Activated T-cell treated with anti-CD3 and anti-CD28 coated beads, Interleukin-2, amount 50 U/mL, for 72 hours (primary cell): ENCODE results near the gene RELN. TPM values are rescaled to one million over a fixed set of nuclear protein-coding genes. Genes with fewer than 3 reads are reported as not detected.

Experiments used
- ATAC-seq, 2 donors: fragments of 150-1000 bp; cut with Tn5 transposase; replicated peaks in 1 of 2; 2 replicates each; pipeline ENCODE4 v1.10.0; 2021; ENCODE audit warnings: moderate library complexity in 2 of 2, mild to moderate bottlenecking in 1 of 2
- DNase-seq, 2 donors: peaks; one replicate each; pipeline ENCODE4 v3.0.0; 2021 to 2022; ENCODE audit warnings: mixed read lengths in 1 of 2
- H3K27ac Mint-ChIP-seq: one replicate; pipeline ENCODE4 v1.8.0; 2022; ENCODE audit warnings: mild to moderate bottlenecking, moderate library complexity, mixed read lengths
- H3K27me3 Mint-ChIP-seq: one replicate; pipeline ENCODE4 v1.8.0; 2022; ENCODE audit warnings: low read depth, mixed read lengths
- H3K36me3 Mint-ChIP-seq, 2 donors: one replicate each; pipeline ENCODE4 v1.8.0; 2022; ENCODE audit warnings: mixed read lengths in 2 of 2, mild to moderate bottlenecking in 1 of 2; ENCODE audit not compliant: insufficient read depth in 2 of 2
- H3K4me1 Mint-ChIP-seq: one replicate; pipeline ENCODE4 v1.8.0; 2022; ENCODE audit warnings: low read depth, mixed read lengths
- H3K4me3 Mint-ChIP-seq, 2 donors: one replicate each; pipeline ENCODE4 v1.8.0; 2022; ENCODE audit warnings: mild to moderate bottlenecking in 2 of 2, mixed read lengths in 2 of 2, moderate library complexity in 2 of 2
- H3K9me3 Mint-ChIP-seq, 2 donors: one replicate each; pipeline ENCODE4 v1.8.0; 2022; ENCODE audit warnings: mixed read lengths in 2 of 2
- total RNA-seq, 2 donors: library from RNA; stranded (reverse); gene quantifications; one replicate each; pipeline ENCODE4 v1.2.3, GENCODE V29; 2022

The RELN gene
- total RNA-seq, 2 donors from 2014 or later = not detected

- no peaks in the 10 kb centered on the region for H3K4me1 Mint-ChIP-seq
- DNase-seq (no peak), ATAC-seq (no peak)
- H3K27ac Mint-ChIP-seq = no peak overlapping the region
- no peaks in the 10 kb centered on the region for H3K36me3 Mint-ChIP-seq
- H3K27me3 Mint-ChIP-seq = peaks cover 31% of the 10 kb centered on the region
- H3K9me3 Mint-ChIP-seq = peaks cover 0 to 1% of the 10 kb centered on the region in 2 donors
- no peak overlapping the region for H3K4me3 Mint-ChIP-seq
These were observed 391.9 kb downstream of the RELN start for GRCh38 chr7:103597606-103598005.

- Mint-ChIP-seq H3K36me3 (no peaks in the 10 kb centered on the region), H3K27ac (no peak overlapping the region), H3K4me1 (no peaks in the 10 kb centered on the region), H3K27me3 (peaks cover 16% of the 10 kb centered on the region), H3K9me3 (no peaks in the 10 kb centered on the region), H3K4me3 (no peak overlapping the region)
- no peak for DNase-seq
- no peak for ATAC-seq
These were observed 395.3 kb downstream of the RELN start for GRCh38 chr7:103594186-103594585.

GRCh38 chr7:103593691-103594090 is 395.8 kb downstream of the RELN start:
- H3K36me3 Mint-ChIP-seq = no peaks in the 10 kb centered on the region
- H3K4me1 Mint-ChIP-seq = no peaks in the 10 kb centered on the region
- DNase-seq = no peak
- H3K4me3 Mint-ChIP-seq = no peak overlapping the region
- peaks cover 15% of the 10 kb centered on the region for H3K27me3 Mint-ChIP-seq
- ATAC-seq = no peak
- no peaks in the 10 kb centered on the region for H3K9me3 Mint-ChIP-seq
- H3K27ac Mint-ChIP-seq = no peak overlapping the region

GRCh38 chr7:103592844-103593243 is 396.6 kb downstream of the RELN start:
- no peak overlapping the region for H3K27ac Mint-ChIP-seq
- no peaks in the 10 kb centered on the region for H3K4me1 Mint-ChIP-seq
- H3K27me3 Mint-ChIP-seq = peaks cover 15% of the 10 kb centered on the region
- ATAC-seq (no peak), DNase-seq (no peak)
- no peaks in the 10 kb centered on the region for H3K36me3 Mint-ChIP-seq
- H3K9me3 Mint-ChIP-seq = no peaks in the 10 kb centered on the region
- no peak overlapping the region for H3K4me3 Mint-ChIP-seq

GRCh38 chr7:103592187-103592586 is 397.3 kb downstream of the RELN start:
- H3K36me3 Mint-ChIP-seq = no peaks in the 10 kb centered on the region
- DNase-seq (no peak), ATAC-seq (no peak)
- no peaks in the 10 kb centered on the region for H3K4me1 Mint-ChIP-seq
- H3K27ac Mint-ChIP-seq = no peak overlapping the region
- H3K9me3 Mint-ChIP-seq = no peaks in the 10 kb centered on the region
- peaks cover 15% of the 10 kb centered on the region for H3K27me3 Mint-ChIP-seq
- H3K4me3 Mint-ChIP-seq = no peak overlapping the region

GRCh38 chr7:103580031-103580430 is 409.4 kb downstream of the RELN start:
- DNase-seq (no peak), ATAC-seq (no peak)
- Mint-ChIP-seq H3K4me3 (no peak overlapping the region), H3K27ac (no peak overlapping the region), H3K4me1 (no peaks in the 10 kb centered on the region), H3K27me3 (peaks cover 33% of the 10 kb centered on the region), H3K9me3 (peaks cover 0 to 2% of the 10 kb centered on the region in 2 donors), H3K36me3 (no peaks in the 10 kb centered on the region)

GRCh38 chr7:103577059-103577458 is 412.4 kb downstream of the RELN start:
- no peak overlapping the region for H3K4me3 Mint-ChIP-seq
- peaks cover 26% of the 10 kb centered on the region for H3K27me3 Mint-ChIP-seq
- no peak overlapping the region for H3K27ac Mint-ChIP-seq
- no peaks in the 10 kb centered on the region for H3K4me1 Mint-ChIP-seq
- no peaks in the 10 kb centered on the region for H3K9me3 Mint-ChIP-seq
- ATAC-seq (no peak), DNase-seq (no peak)
- no peaks in the 10 kb centered on the region for H3K36me3 Mint-ChIP-seq

GRCh38 chr7:103576641-103577040 is 412.8 kb downstream of the RELN start:
- ATAC-seq (no peak), DNase-seq (no peak)
- H3K4me3 Mint-ChIP-seq = no peak overlapping the region
- no peaks in the 10 kb centered on the region for H3K9me3 Mint-ChIP-seq
- H3K36me3 Mint-ChIP-seq = no peaks in the 10 kb centered on the region
- H3K27me3 Mint-ChIP-seq = peaks cover 26% of the 10 kb centered on the region
- H3K4me1 Mint-ChIP-seq = no peaks in the 10 kb centered on the region
- H3K27ac Mint-ChIP-seq = no peak overlapping the region

GRCh38 chr7:103574576-103574975 is 414.9 kb downstream of the RELN start:
- Mint-ChIP-seq H3K4me3 (no peak overlapping the region), H3K27ac (no peak overlapping the region), H3K9me3 (no peaks in the 10 kb centered on the region), H3K36me3 (no peaks in the 10 kb centered on the region), H3K27me3 (peaks cover 24% of the 10 kb centered on the region), H3K4me1 (no peaks in the 10 kb centered on the region)
- ATAC-seq (no peak), DNase-seq (no peak)

- H3K36me3 Mint-ChIP-seq = no peaks in the 10 kb centered on the region
- H3K27me3 Mint-ChIP-seq = peaks cover 19% of the 10 kb centered on the region
- H3K9me3 Mint-ChIP-seq = no peaks in the 10 kb centered on the region
- DNase-seq (no peak), ATAC-seq (no peak)
- H3K27ac Mint-ChIP-seq = no peak overlapping the region
- H3K4me1 Mint-ChIP-seq = no peaks in the 10 kb centered on the region
- no peak overlapping the region for H3K4me3 Mint-ChIP-seq
These were observed 415.9 kb downstream of the RELN start for GRCh38 chr7:103573479-103574058.

GRCh38 chr7:103571586-103571985 is 417.9 kb downstream of the RELN start:
- no peak for ATAC-seq
- no peak overlapping the region for H3K27ac Mint-ChIP-seq

GRCh38 chr7:103569621-103570305 is 419.7 kb downstream of the RELN start:
- DNase-seq = no peak
- no peaks in the 10 kb centered on the region for H3K36me3 Mint-ChIP-seq
- peaks cover 10% of the 10 kb centered on the region for H3K27me3 Mint-ChIP-seq
- H3K4me1 Mint-ChIP-seq = no peaks in the 10 kb centered on the region
- H3K4me3 Mint-ChIP-seq = no peak overlapping the region
- H3K9me3 Mint-ChIP-seq = no peaks in the 10 kb centered on the region
- H3K27ac Mint-ChIP-seq = no peak overlapping the region
- no peak for ATAC-seq

More at GRCh38 chr7:103571586-103571985, 417.9 kb downstream of the RELN start:
- Mint-ChIP-seq H3K9me3 (no peaks in the 10 kb centered on the region), H3K27me3 (peaks cover 11% of the 10 kb centered on the region), H3K4me1 (no peaks in the 10 kb centered on the region), H3K4me3 (no peak overlapping the region), H3K36me3 (no peaks in the 10 kb centered on the region)
- no peak for DNase-seq

GRCh38 chr7:103564416-103564815 is 425.0 kb downstream of the RELN start:
- Mint-ChIP-seq H3K27ac (no peak overlapping the region), H3K36me3 (no peaks in the 10 kb centered on the region), H3K4me3 (no peak overlapping the region), H3K9me3 (no peaks in the 10 kb centered on the region), H3K4me1 (no peaks in the 10 kb centered on the region), H3K27me3 (peaks cover 5% of the 10 kb centered on the region)
- DNase-seq = no peak
- ATAC-seq = no peak

- ATAC-seq (no peak), DNase-seq (no peak)
- Mint-ChIP-seq H3K27ac (no peak overlapping the region), H3K4me3 (no peak overlapping the region), H3K36me3 (no peaks in the 10 kb centered on the region), H3K27me3 (peaks cover 12% of the 10 kb centered on the region), H3K4me1 (no peaks in the 10 kb centered on the region), H3K9me3 (no peaks in the 10 kb centered on the region)
These were observed 429.3 kb downstream of the RELN start for GRCh38 chr7:103560136-103560535.
